PC-9 (cell line): ENCODE results near the gene KRTAP27-1.

Experiments used
- CTCF ChIP-seq: fragments of 200-600 bp; sonication (generic); conservative IDR thresholded peaks from 2 replicates; pipeline ENCODE4 v1.6.1; 2017; ENCODE audit warnings: mixed run types, antibody characterized with exemption, mild to moderate bottlenecking, moderate library complexity
- EZH2 ChIP-seq: fragments of 200-600 bp; sonication (generic); IDR thresholded peaks from 2 replicates; pipeline ENCODE4 v1.8.0; 2017; ENCODE audit warnings: antibody characterized with exemption, low read depth

GRCh38 chr21:30289215-30289614 lies 48.3 kb downstream of the KRTAP27-1 start, which contains the start of gene KRTAP25-1:
- TF ChIP-seq CTCF = no peak
- TF ChIP-seq EZH2 = no peak
